Endothelial cell of umbilical vein (primary cell): ENCODE data around the gene RAPGEF3. TPM values are rescaled to one million over a fixed set of nuclear protein-coding genes. Genes with fewer than 3 reads are reported as not detected.

Experiments
- BruUV-seq: library from RNA; stranded (reverse); fragments of 400-500 nt; replicated peaks from 2 replicates; lab custom pipeline; 2021; lab: Mats Ljungman, UMichigan
- CTCF ChIA-PET: fragments of 300-600, 350-600 bp; sonication (Branson Sonifier 250); formaldehyde crosslinking; loops from one replicate; lab custom pipeline; 2021; ENCODE audit warnings: antibody characterized with exemption, inconsistent platforms; lab: Charles Lee
- POLR2A ChIA-PET: fragments of 300-600, 350-600 bp; sonication (Branson Sonifier 250); formaldehyde crosslinking; loops from one replicate; lab custom pipeline; 2021; ENCODE audit warnings: antibody characterized with exemption, inconsistent platforms; lab: Charles Lee
- DNase-seq: peaks from one replicate; pipeline ENCODE4 v3.0.0-alpha.2; 2011; ENCODE audit warnings: low read depth, low spot score
- FAIRE-seq: peaks from 2 replicates; lab custom pipeline; 2011; peaks lifted over from hg19 to GRCh38; lab: Jason Lieb, UNC
- H2AFZ ChIP-seq: 2 replicates; pipeline ENCODE4 v1.6.0; 2012; ENCODE audit warnings: low read depth, low read length, control low read depth, inconsistent platforms
- H3K27ac ChIP-seq: 2 replicates; pipeline ENCODE4 v1.5.1; 2011; ENCODE audit warnings: low read depth, mild to moderate bottlenecking, control low read depth, low read length, moderate library complexity; ENCODE audit not compliant: insufficient read depth
- H3K27me3 ChIP-seq, 2 experiments: 2 replicates each; pipeline versions ENCODE4 v1.6.0 to v1.6.1; 2011; ENCODE audit warnings: low read length in 2 of 2, mixed read lengths in 1 of 2; ENCODE audit not compliant: control insufficient read depth in 2 of 2, insufficient read depth in 2 of 2
- H3K36me3 ChIP-seq, 2 experiments: 2 replicates in 1 of 2; 3 replicates in 1 of 2; pipeline ENCODE4 v1.5.1; 2011; ENCODE audit warnings: low read length in 2 of 2, mild to moderate bottlenecking in 1 of 2, moderate library complexity in 1 of 2; ENCODE audit not compliant: control insufficient read depth in 2 of 2, insufficient read depth in 2 of 2; ENCODE audit errors: extremely low read depth in 1 of 2
- H3K4me1 ChIP-seq: 3 replicates; pipeline ENCODE4 v1.5.1; 2011; ENCODE audit warnings: mild to moderate bottlenecking, low read length; ENCODE audit not compliant: control insufficient read depth, insufficient read depth; ENCODE audit errors: extremely low read depth
- H3K4me2 ChIP-seq: 2 replicates; pipeline ENCODE4 v1.6.1; 2011; ENCODE audit warnings: low read length, control low read depth, mixed read lengths; ENCODE audit not compliant: insufficient read depth
- H3K4me3 ChIP-seq, 3 experiments: fragments of 200-600 bp in 1 of 3; sonication (generic), shearing (Covaris generic) in 1 of 3; replicated peaks in 1 of 3; 2 replicates each; pipeline ENCODE4 v1.5.1; 2011 to 2016; ENCODE audit warnings: control low read depth in 3 of 3, low read length in 3 of 3, mild to moderate bottlenecking in 2 of 3, inconsistent platforms in 1 of 3, low read depth in 1 of 3, moderate library complexity in 1 of 3; ENCODE audit not compliant: insufficient read depth in 1 of 3
- H3K79me2 ChIP-seq: 2 replicates; pipeline ENCODE4 v1.6.0; 2012; ENCODE audit warnings: low read length, inconsistent platforms; ENCODE audit not compliant: control insufficient read depth, insufficient read depth
- H3K9ac ChIP-seq: replicated peaks from 2 replicates; pipeline ENCODE3; 2011; ENCODE audit warnings: low read length, control low read depth; ENCODE audit not compliant: insufficient read depth; ENCODE audit errors: extremely low read depth
- H3K9me1 ChIP-seq: replicated peaks from 3 replicates; pipeline ENCODE4 v1.6.0; 2011; ENCODE audit warnings: mild to moderate bottlenecking, low read length; ENCODE audit not compliant: control insufficient read depth, insufficient read depth; ENCODE audit errors: extremely low read depth
- H3K9me3 ChIP-seq: replicated peaks from 2 replicates; pipeline ENCODE4 v1.5.1; 2012; ENCODE audit warnings: low read length, inconsistent platforms; ENCODE audit not compliant: control insufficient read depth, insufficient read depth
- H4K20me1 ChIP-seq: replicated peaks from 2 replicates; pipeline ENCODE3; 2011; ENCODE audit warnings: mild to moderate bottlenecking, low read length; ENCODE audit not compliant: control insufficient read depth, insufficient read depth; ENCODE audit errors: extremely low read depth
- CTCF ChIP-seq, 2 donors: IDR thresholded peaks; 1 replicate in 1 of 2; 2 replicates in 1 of 2; pipeline ENCODE4 v1.5.1; 2011; ENCODE audit warnings: low read length in 2 of 2, mild to moderate bottlenecking in 2 of 2, moderate library complexity in 2 of 2, control low read depth in 1 of 2, inconsistent platforms in 1 of 2, low read depth in 1 of 2; ENCODE audit not compliant: insufficient read depth in 1 of 2; ENCODE audit errors: extremely low read depth in 1 of 2
- EZH2 ChIP-seq: IDR thresholded peaks from 2 replicates; pipeline ENCODE4 v1.6.1; 2012; ENCODE audit warnings: borderline replicate concordance, low read depth, mild to moderate bottlenecking, moderate library complexity, low read length, inconsistent platforms; ENCODE audit not compliant: severe bottlenecking
- FOS ChIP-seq: IDR thresholded peaks from 2 replicates; pipeline ENCODE4 v1.6.1; 2011; ENCODE audit warnings: mild to moderate bottlenecking, low read length, moderate library complexity, borderline replicate concordance; ENCODE audit not compliant: insufficient read depth
- GATA2 ChIP-seq: IDR thresholded peaks from 2 replicates; pipeline ENCODE4 v1.7.0; 2011; ENCODE audit warnings: low read depth, mild to moderate bottlenecking, moderate library complexity, mixed read lengths, low read length; ENCODE audit not compliant: insufficient read length, insufficient read depth
- JUN ChIP-seq: IDR thresholded peaks from 2 replicates; pipeline ENCODE4 v1.6.1; 2011; ENCODE audit warnings: borderline replicate concordance, low read depth; ENCODE audit not compliant: insufficient read length, insufficient read depth
- MAX ChIP-seq: IDR thresholded peaks from 2 replicates; pipeline ENCODE4 v1.6.1; 2011; ENCODE audit not compliant: insufficient read depth, insufficient read length
- MYC ChIP-seq: IDR thresholded peaks from one replicate; pipeline ENCODE4 v1.6.1; 2011; ENCODE audit warnings: mild to moderate bottlenecking, low read depth, low read length
- POLR2A ChIP-seq: IDR thresholded peaks from 2 replicates; pipeline ENCODE4 v1.6.1; 2012; ENCODE audit warnings: low read depth, mild to moderate bottlenecking, control low read depth, low read length
- POLR2AphosphoS5 ChIP-seq: IDR thresholded peaks from 2 replicates; pipeline ENCODE4 v1.6.1; 2012; ENCODE audit warnings: low read depth, mild to moderate bottlenecking, control low read depth, low read length, moderate library complexity; ENCODE audit not compliant: insufficient read depth
- dilution Hi-C: fragments of 300-500 bp; cut with MboI; formaldehyde crosslinking; loops from one replicate; pipeline ENCODE4 v1.15.0; 2019; ENCODE audit warnings: low sequenced_read_pairs; ENCODE audit not compliant: extremely low pct_ligation_motif_present
- intact Hi-C: fragments of 100-400 bp; cut with micrococcal nuclease; formaldehyde crosslinking; loops from one replicate; pipeline ENCODE4 v1.10.0; 2022
- polyA plus RNA-seq, 4 experiments: library from polyadenylated mRNA; depleted of rRNA in 3 of 4; stranded (reverse) in 3 of 4; unstranded in 1 of 4; fragments of >200 nt; gene quantifications; 2 replicates each; pipeline versions ENCODE4 v1.2.1 to v1.2.3, GENCODE V29; 2011 to 2012; ENCODE audit warnings: missing spikeins in 1 of 4
- total RNA-seq: library from RNA; stranded (reverse); gene quantifications from 2 replicates; pipeline ENCODE4 v1.2.3, GENCODE V29; 2021

The RAPGEF3 gene
- total and polyA plus RNA-seq, 2 donors (not counting 3 experiments of a cell fraction or from before 2014, with no cell fraction given) = 34.5 to 55.1 TPM

GRCh38 chr12:47750916-47751470, 7.7 kb downstream of the RAPGEF3 start:
- no peak overlapping the region for H3K9ac ChIP-seq
- no peak overlapping the region for H2AFZ ChIP-seq
- CTCF ChIA-PET = interaction anchor here (1.1 to 1.5 kb wide), 2 partner anchors 8 to 9 kb away, joined by 4 to 5 read pairs; no protein-coding TSS in a partner anchor

GRCh38 chr12:47750229-47750798, 8.4 kb downstream of the RAPGEF3 start:
- ChIA-PET CTCF (interaction anchor here (1.0 kb wide), 1 partner anchor 87 kb away, joined by 3 read pairs; no protein-coding TSS in a partner anchor), POLR2A (no interaction called here)
- H3K27me3 ChIP-seq = no peaks in the 10 kb centered on the region
- intact Hi-C loops (no loop called here), dilution Hi-C loops (no loop called here)
- no peak overlapping the region for H3K4me2 ChIP-seq
- TF ChIP-seq POLR2AphosphoS5 = no peak
- TF ChIP-seq JUN = no peak
- no peak for TF ChIP-seq MYC
- TF ChIP-seq FOS = no peak
- no peak for TF ChIP-seq CTCF (IDR thresholded peaks at IDR 0.05; ENCODE audit: extremely low read depth in 1 of 2, insufficient read depth in 1 of 2, low read depth in 1 of 2, low read length in 2 of 2)
- TF ChIP-seq POLR2A = no peak
- TF ChIP-seq EZH2 = no peak
- no peak for TF ChIP-seq MAX
- TF ChIP-seq GATA2 = no peak
- peaks cover 8% of the 10 kb centered on the region for H3K79me2 ChIP-seq
- no TSS peak for BruUV-seq
- no peak overlapping the region for H3K4me3 ChIP-seq
- DNase-seq = no peak
- FAIRE-seq = no peak
- H3K27ac ChIP-seq = no peak overlapping the region
- H3K9ac ChIP-seq = no peak overlapping the region
- no peaks in the 10 kb centered on the region for H4K20me1 ChIP-seq
- no peak overlapping the region for H2AFZ ChIP-seq
- H3K9me1 ChIP-seq = no peaks in the 10 kb centered on the region
- H3K9me3 ChIP-seq = no peaks in the 10 kb centered on the region
- peaks cover 6 to 55% of the 10 kb centered on the region in 2 experiments for H3K36me3 ChIP-seq
- peaks cover 28% of the 10 kb centered on the region for H3K4me1 ChIP-seq

More at GRCh38 chr12:47750916-47751470, 7.7 kb downstream of the RAPGEF3 start:
- Histone ChIP-seq H3K4me3 (no peak overlapping the region), H4K20me1 (no peaks in the 10 kb centered on the region), H3K9me3 (no peaks in the 10 kb centered on the region), H3K27me3 (no peaks in the 10 kb centered on the region), H3K79me2 (peaks cover 13% of the 10 kb centered on the region), H3K36me3 (peaks cover 6 to 54% of the 10 kb centered on the region in 2 experiments), H3K4me1 (peaks cover 35% of the 10 kb centered on the region), H3K4me2 (no peak overlapping the region), H3K9me1 (no peaks in the 10 kb centered on the region), H3K27ac (no peak overlapping the region)
- DNase-seq (no peak), FAIRE-seq (no peak)
- POLR2A ChIA-PET = no interaction called here
- intact Hi-C loops (no loop called here), dilution Hi-C loops (no loop called here)
- BruUV-seq = no TSS peak
- TF ChIP-seq POLR2A = no peak
- no peak for TF ChIP-seq JUN
